Measurements from ENCODE around the gene PM20D1.

DNA sequence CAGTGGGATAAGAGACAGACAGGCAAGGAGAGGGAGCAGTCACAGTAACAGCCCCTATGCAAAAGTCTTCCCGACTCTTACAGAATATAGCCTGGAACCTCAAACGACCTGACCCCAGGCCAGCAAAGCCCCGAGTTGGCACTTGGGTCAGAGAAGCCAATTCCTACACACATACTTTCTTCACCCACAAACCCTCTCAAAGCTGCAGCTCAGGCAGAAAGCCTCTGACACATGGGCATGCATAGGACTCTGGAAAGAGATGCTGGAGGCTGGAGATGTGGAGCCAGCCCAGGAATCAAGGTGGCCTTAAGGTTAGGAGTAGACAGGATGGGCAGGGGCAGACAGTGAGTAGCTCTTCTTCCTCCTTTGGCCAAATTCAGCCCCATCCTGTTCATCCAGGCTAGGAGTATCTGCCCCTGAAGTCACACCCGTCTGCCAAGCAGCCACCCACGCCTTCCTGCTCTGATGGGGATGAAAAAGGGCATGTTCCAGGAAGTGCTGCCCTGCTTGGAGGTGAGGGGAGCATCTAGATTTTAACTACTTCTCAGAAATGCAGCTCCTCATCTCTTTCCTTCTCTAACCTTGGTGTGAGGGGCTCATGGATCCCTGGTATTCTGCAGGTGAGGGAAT lies 44.7 kb downstream of the PM20D1 start:
- TF ChIP-seq, protein P1, sequence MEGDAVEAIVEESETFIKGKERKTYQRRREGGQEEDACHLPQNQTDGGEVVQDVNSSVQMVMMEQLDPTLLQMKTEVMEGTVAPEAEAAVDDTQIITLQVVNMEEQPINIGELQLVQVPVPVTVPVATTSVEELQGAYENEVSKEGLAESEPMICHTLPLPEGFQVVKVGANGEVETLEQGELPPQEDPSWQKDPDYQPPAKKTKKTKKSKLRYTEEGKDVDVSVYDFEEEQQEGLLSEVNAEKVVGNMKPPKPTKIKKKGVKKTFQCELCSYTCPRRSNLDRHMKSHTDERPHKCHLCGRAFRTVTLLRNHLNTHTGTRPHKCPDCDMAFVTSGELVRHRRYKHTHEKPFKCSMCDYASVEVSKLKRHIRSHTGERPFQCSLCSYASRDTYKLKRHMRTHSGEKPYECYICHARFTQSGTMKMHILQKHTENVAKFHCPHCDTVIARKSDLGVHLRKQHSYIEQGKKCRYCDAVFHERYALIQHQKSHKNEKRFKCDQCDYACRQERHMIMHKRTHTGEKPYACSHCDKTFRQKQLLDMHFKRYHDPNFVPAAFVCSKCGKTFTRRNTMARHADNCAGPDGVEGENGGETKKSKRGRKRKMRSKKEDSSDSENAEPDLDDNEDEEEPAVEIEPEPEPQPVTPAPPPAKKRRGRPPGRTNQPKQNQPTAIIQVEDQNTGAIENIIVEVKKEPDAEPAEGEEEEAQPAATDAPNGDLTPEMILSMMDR (IDR thresholded peaks at IDR 0.05), result no peak
- TF ChIP-seq POLR2AphosphoS5 (IDR thresholded peaks at IDR 0.05) (no peak), POLR2A (IDR thresholded peaks at IDR 0.05) (no peak), EP300 (IDR thresholded peaks at IDR 0.05; ENCODE audit: low read depth) (no peak)
